Measurements from ENCODE around the gene JUNB. TPM values are rescaled to one million over a fixed set of nuclear protein-coding genes. Genes with fewer than 3 reads are reported as not detected.

Gene JUNB
- polyA plus RNA-seq, 1 donor (not counting 4 experiments of a cell fraction or from before 2014, with no cell fraction given) = 40.8 TPM

GRCh38 chr19:12840091-12841079, 49.1 kb downstream of the JUNB start:
- Histone ChIP-seq H3K4me3 (ENCODE audit: control insufficient read depth in 2 of 3, extremely low read depth in 1 of 3, insufficient read depth in 2 of 3, low read depth in 1 of 3, low read length in 3 of 3) (peak overlapping the region; percentile 27 to 49 (median 48)), H3K4me1 (ENCODE audit: control insufficient read depth, extremely low read depth, insufficient read depth, low read length) (peaks cover 14% of the 10 kb centered on the region), H3K4me2 (ENCODE audit: control insufficient read depth, extremely low read depth, insufficient read depth, low read depth, low read length) (peak overlapping the region; percentile 67), H3K36me3 (ENCODE audit: control insufficient read depth in 2 of 2, extremely low read depth in 1 of 2, insufficient read depth in 2 of 2, low read length in 2 of 2) (no peaks in the 10 kb centered on the region), H3K27me3 (ENCODE audit: control insufficient read depth, extremely low read depth, insufficient read depth, low read length) (peaks cover 52% of the 10 kb centered on the region), H3K9me1 (ENCODE audit: control insufficient read depth, extremely low read depth, insufficient read depth, low read length) (no peaks in the 10 kb centered on the region), H3K9me3 (ENCODE audit: control insufficient read depth, low read depth, low read length) (no peaks in the 10 kb centered on the region), H3K9ac (ENCODE audit: control insufficient read depth, extremely low read depth, insufficient read depth, low read length) (no peak overlapping the region), H4K20me1 (ENCODE audit: control insufficient read depth, extremely low read depth, insufficient read depth, low read length) (no peaks in the 10 kb centered on the region), H3K27ac (ENCODE audit: control insufficient read depth, insufficient read depth, low read length) (no peak overlapping the region), H2AFZ (ENCODE audit: control insufficient read depth, low read length) (peak overlapping the region; percentile 44), H3K79me2 (ENCODE audit: control insufficient read depth, insufficient read depth, low read length) (no peaks in the 10 kb centered on the region)
- FAIRE-seq (no peak), DNase-seq (ENCODE audit: low read depth, low spot score) (peak; percentile 87)
- TF ChIP-seq CTCF (optimal IDR thresholded peaks at IDR 0.05 in 1 of 3, IDR thresholded peaks at IDR 0.05 in 1 of 3, conservative IDR thresholded peaks at IDR 0.05 in 1 of 3; ENCODE audit: extremely low read depth in 1 of 3, insufficient read depth in 2 of 3, low read length in 3 of 3) (no peak), EZH2 (IDR thresholded peaks at IDR 0.05; ENCODE audit: low read length) (no peak)
- dilution Hi-C loops (cut with MboI; ENCODE audit: extremely low pct_ligation_motif_present, low sequenced_read_pairs) = no loop called here

- no peak overlapping the region for H3K27ac ChIP-seq (ENCODE audit: control insufficient read depth, insufficient read depth, low read length)
- no peaks in the 10 kb centered on the region for H3K9me1 ChIP-seq (ENCODE audit: control insufficient read depth, extremely low read depth, insufficient read depth, low read length)
- TF ChIP-seq CTCF (optimal IDR thresholded peaks at IDR 0.05 in 1 of 3, IDR thresholded peaks at IDR 0.05 in 1 of 3, conservative IDR thresholded peaks at IDR 0.05 in 1 of 3; ENCODE audit: extremely low read depth in 1 of 3, insufficient read depth in 2 of 3, low read length in 3 of 3) = no peak
- no peak for TF ChIP-seq EZH2 (IDR thresholded peaks at IDR 0.05; ENCODE audit: low read length)
- FAIRE-seq (no peak), DNase-seq (ENCODE audit: low read depth, low spot score) (no peak)
- peaks cover 45% of the 10 kb centered on the region for H3K27me3 ChIP-seq (ENCODE audit: control insufficient read depth, extremely low read depth, insufficient read depth, low read length)
- H3K4me1 ChIP-seq (ENCODE audit: control insufficient read depth, extremely low read depth, insufficient read depth, low read length) = peaks cover 14% of the 10 kb centered on the region
- H3K4me3 ChIP-seq (ENCODE audit: control insufficient read depth in 2 of 3, extremely low read depth in 1 of 3, insufficient read depth in 2 of 3, low read depth in 1 of 3, low read length in 3 of 3) = peak overlapping the region; percentile 27 to 49 (median 48)
- H3K4me2 ChIP-seq (ENCODE audit: control insufficient read depth, extremely low read depth, insufficient read depth, low read depth, low read length) = peak overlapping the region; percentile 67
- dilution Hi-C loops (cut with MboI; ENCODE audit: extremely low pct_ligation_motif_present, low sequenced_read_pairs) = no loop called here
- H4K20me1 ChIP-seq (ENCODE audit: control insufficient read depth, extremely low read depth, insufficient read depth, low read length) = no peaks in the 10 kb centered on the region
- peak overlapping the region; percentile 44 for H2AFZ ChIP-seq (ENCODE audit: control insufficient read depth, low read length)
- no peaks in the 10 kb centered on the region for H3K9me3 ChIP-seq (ENCODE audit: control insufficient read depth, low read depth, low read length)
- no peaks in the 10 kb centered on the region for H3K79me2 ChIP-seq (ENCODE audit: control insufficient read depth, insufficient read depth, low read length)
- H3K9ac ChIP-seq (ENCODE audit: control insufficient read depth, extremely low read depth, insufficient read depth, low read length) = no peak overlapping the region
- no peaks in the 10 kb centered on the region for H3K36me3 ChIP-seq (ENCODE audit: control insufficient read depth in 2 of 2, extremely low read depth in 1 of 2, insufficient read depth in 2 of 2, low read length in 2 of 2)
Observed at GRCh38 chr19:12841094-12841493, 49.8 kb downstream of the JUNB start.

Measured in keratinocyte (primary cell).